Measurements from ENCODE around the gene MRPL36. TPM values are rescaled to one million over a fixed set of nuclear protein-coding genes. Genes with fewer than 3 reads are reported as not detected.

MRPL36 gene
- total RNA-seq, 4 donors from 2014 or later: 26.7 to 37.4 (median 32.7) TPM

DNA sequence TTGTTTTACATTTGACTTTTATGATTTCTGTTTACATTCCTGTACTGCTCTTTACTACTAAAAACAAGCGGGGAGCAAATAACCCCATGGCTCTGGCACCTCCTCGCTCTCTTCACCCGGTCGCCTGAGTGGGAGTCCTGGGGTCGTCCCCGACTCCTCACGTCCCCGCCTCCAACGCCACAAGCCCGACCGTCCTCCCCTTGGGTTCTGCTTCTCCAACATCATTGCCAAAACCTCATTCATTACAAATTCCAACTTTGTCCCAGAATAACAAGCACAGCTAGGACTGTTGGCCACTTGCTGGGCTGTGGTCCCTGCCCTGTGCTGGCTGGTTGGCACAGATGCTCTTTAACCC is 35.1 kb downstream of the MRPL36 start:
- in situ Hi-C loops (cut with MboI; ENCODE audit: low pct_ligation_motif_present in 1 of 4, low pct_unique_long_range_greater_than_20kb in 1 of 4, low sequenced_read_pairs in 3 of 4): loop anchor here in 2 of 4 donors (25.0 kb wide), 1 partner anchor 248 kb away; no protein-coding TSS in a partner anchor
- no peak overlapping the region for H3K4me3 ChIP-seq
- no peaks in the 10 kb centered on the region for H3K36me3 ChIP-seq
- intact Hi-C loops (cut with DNase I; ENCODE audit: low total_unique reads): no loop called here
- no peak overlapping the region for H3K27ac ChIP-seq
- 81 to 90% methylated on average over 2 to 11 of the region's 11 CpGs for WGBS, 2 donors (ENCODE audit: low coverage in 1 of 2)
- no peaks in the 10 kb centered on the region for H3K4me1 ChIP-seq
- H3K27me3 ChIP-seq: peaks cover 20% of the 10 kb centered on the region
- no peaks in the 10 kb centered on the region for H3K9me3 ChIP-seq
- TF ChIP-seq EP300 (IDR thresholded peaks at IDR 0.05; ENCODE audit: low read depth) (no peak), POLR2AphosphoS5 (IDR thresholded peaks at IDR 0.05) (no peak), POLR2A (IDR thresholded peaks at IDR 0.05) (no peak)
- TF ChIP-seq, protein P1, sequence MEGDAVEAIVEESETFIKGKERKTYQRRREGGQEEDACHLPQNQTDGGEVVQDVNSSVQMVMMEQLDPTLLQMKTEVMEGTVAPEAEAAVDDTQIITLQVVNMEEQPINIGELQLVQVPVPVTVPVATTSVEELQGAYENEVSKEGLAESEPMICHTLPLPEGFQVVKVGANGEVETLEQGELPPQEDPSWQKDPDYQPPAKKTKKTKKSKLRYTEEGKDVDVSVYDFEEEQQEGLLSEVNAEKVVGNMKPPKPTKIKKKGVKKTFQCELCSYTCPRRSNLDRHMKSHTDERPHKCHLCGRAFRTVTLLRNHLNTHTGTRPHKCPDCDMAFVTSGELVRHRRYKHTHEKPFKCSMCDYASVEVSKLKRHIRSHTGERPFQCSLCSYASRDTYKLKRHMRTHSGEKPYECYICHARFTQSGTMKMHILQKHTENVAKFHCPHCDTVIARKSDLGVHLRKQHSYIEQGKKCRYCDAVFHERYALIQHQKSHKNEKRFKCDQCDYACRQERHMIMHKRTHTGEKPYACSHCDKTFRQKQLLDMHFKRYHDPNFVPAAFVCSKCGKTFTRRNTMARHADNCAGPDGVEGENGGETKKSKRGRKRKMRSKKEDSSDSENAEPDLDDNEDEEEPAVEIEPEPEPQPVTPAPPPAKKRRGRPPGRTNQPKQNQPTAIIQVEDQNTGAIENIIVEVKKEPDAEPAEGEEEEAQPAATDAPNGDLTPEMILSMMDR (IDR thresholded peaks at IDR 0.05): no peak
- no peak for DNase-seq

DNA sequence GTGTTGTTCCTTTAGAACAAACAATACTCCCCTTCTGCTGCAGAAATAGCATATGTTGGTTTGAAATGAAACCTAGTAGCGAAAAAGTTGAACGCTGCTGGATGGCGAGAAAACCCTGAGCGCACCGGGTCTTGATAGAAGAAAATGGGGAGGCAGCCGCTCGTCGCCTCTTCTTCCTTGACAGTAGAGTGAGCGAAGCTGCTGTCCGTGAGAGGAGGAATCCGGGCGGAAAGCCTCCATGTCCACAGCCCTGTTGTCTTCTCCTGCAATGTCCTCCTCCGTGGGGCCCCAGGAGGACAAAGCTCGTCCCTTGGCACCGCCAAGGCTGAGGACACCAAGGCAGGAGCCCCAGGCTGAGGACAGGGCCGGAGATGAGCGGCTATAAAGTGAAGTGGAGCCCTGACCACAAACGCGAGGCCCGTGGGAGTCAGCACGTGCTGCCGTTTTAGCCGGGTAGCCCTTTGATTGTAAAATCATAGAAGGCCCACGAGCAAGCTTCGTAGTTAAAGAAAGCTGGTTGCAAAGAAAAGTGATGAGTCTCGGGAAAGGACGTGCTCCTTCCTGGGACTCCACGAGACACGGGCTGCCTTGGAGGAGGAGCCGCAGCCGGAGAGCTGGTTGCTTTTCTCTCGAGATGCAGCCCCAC is 35.6 kb downstream of the MRPL36 start:
- no peak overlapping the region for H3K27ac ChIP-seq
- peaks cover 20% of the 10 kb centered on the region for H3K27me3 ChIP-seq
- no peak for DNase-seq
- in situ Hi-C loops (cut with MboI; ENCODE audit: low pct_ligation_motif_present in 1 of 4, low pct_unique_long_range_greater_than_20kb in 1 of 4, low sequenced_read_pairs in 3 of 4) (loop anchor here in 2 of 4 donors (25.0 kb wide), 1 partner anchor 248 kb away; no protein-coding TSS in a partner anchor), intact Hi-C loops (cut with DNase I; ENCODE audit: low total_unique reads) (no loop called here)
- 70 to 75% methylated on average over 18 to 32 of the region's 32 CpGs for WGBS, 2 donors (ENCODE audit: low coverage in 1 of 2)
- TF ChIP-seq, protein P1 (IDR thresholded peaks at IDR 0.05): no peak
- no peak for TF ChIP-seq POLR2A (IDR thresholded peaks at IDR 0.05)
- no peak for TF ChIP-seq EP300 (IDR thresholded peaks at IDR 0.05; ENCODE audit: low read depth)
- no peak for TF ChIP-seq POLR2AphosphoS5 (IDR thresholded peaks at IDR 0.05)
- H3K9me3 ChIP-seq: no peaks in the 10 kb centered on the region
- no peak overlapping the region for H3K4me3 ChIP-seq
- H3K4me1 ChIP-seq: no peaks in the 10 kb centered on the region
- no peaks in the 10 kb centered on the region for H3K36me3 ChIP-seq

DNA sequence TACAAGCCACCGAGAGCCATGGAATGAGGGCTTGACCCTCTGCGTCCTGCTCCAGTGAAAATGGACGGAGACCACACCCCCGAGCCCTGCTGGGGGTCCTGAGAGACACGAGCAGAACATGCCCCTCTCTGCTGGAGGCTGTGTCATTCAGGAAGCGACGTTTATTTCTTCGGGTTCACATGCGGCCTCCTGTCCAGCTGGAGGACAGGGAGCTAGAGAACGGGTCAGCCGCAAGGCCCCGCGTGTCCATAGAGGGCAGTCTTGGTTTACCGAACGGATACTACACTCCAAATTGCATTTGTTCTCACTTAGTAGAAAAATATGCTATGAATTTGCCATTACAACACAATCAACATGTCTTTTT is 36.1 kb downstream of the MRPL36 start:
- Histone ChIP-seq H3K27me3 (peaks cover 20% of the 10 kb centered on the region), H3K4me3 (no peak overlapping the region), H3K27ac (no peak overlapping the region), H3K4me1 (no peaks in the 10 kb centered on the region), H3K36me3 (no peaks in the 10 kb centered on the region), H3K9me3 (no peaks in the 10 kb centered on the region)
- intact Hi-C loops (cut with DNase I; ENCODE audit: low total_unique reads) (no loop called here), in situ Hi-C loops (cut with MboI; ENCODE audit: low pct_ligation_motif_present in 1 of 4, low pct_unique_long_range_greater_than_20kb in 1 of 4, low sequenced_read_pairs in 3 of 4) (loop anchor here in 2 of 4 donors (25.0 kb wide), 1 partner anchor 249 kb away; no protein-coding TSS in a partner anchor)
- TF ChIP-seq, protein P1 (IDR thresholded peaks at IDR 0.05): peak; percentile 21 to 50 (median 43)
- TF ChIP-seq POLR2AphosphoS5 (IDR thresholded peaks at IDR 0.05): no peak
- 13 to 38% methylated on average over 3 to 15 of the region's 15 CpGs for WGBS, 2 donors (ENCODE audit: low coverage in 1 of 2)
- peak; percentile 31 for DNase-seq

DNA sequence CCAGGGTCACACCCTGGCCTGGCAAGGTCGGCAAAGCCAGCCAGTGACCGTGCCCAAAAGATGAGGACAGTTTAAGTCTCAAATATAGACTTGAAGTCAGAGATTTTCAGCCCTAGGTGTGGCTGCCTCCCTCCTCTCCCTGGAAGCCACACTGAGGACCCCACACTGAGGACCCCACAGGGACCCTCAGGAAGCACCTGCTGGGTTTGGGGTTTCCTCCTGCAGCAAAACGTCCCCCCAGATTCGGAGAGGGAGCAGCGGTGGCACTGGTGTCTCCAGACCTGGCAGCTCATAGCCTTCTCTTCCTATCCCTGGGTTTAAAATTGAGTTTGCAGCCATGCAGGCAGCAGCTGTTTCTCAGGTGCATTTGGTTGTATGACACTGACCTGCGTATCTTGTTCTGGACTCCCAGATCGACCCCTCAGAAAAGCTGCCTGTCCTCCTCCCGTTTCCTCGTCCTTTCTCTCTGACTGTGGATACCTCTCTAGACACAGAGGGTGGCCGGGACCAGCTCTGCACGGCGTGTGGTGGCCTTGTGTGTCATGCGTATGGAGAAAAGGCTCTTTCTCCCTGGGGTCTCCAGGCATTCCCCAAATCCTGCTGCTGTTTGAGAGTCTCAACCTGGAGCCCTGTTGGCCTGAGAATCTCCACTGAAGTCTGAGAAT is 36.6 kb downstream of the MRPL36 start:
- 76% methylated on average over 13 of the region's 13 CpGs; no CpG with 5 or more reads in 1 of the 2 donors for WGBS, 2 donors (ENCODE audit: low coverage in 1 of 2)
- no peak for DNase-seq
- no peaks in the 10 kb centered on the region for H3K4me1 ChIP-seq
- no peak overlapping the region for H3K4me3 ChIP-seq
- no peak overlapping the region for H3K27ac ChIP-seq
- H3K36me3 ChIP-seq: no peaks in the 10 kb centered on the region
- in situ Hi-C loops (cut with MboI; ENCODE audit: low pct_ligation_motif_present in 1 of 4, low pct_unique_long_range_greater_than_20kb in 1 of 4, low sequenced_read_pairs in 3 of 4): loop anchor here in 2 of 4 donors (25.0 kb wide), 1 partner anchor 249 kb away; no protein-coding TSS in a partner anchor
- H3K27me3 ChIP-seq: peaks cover 20% of the 10 kb centered on the region
- TF ChIP-seq POLR2AphosphoS5 (IDR thresholded peaks at IDR 0.05) (no peak), EP300 (IDR thresholded peaks at IDR 0.05; ENCODE audit: low read depth) (no peak)
- intact Hi-C loops (cut with DNase I; ENCODE audit: low total_unique reads): no loop called here
- no peaks in the 10 kb centered on the region for H3K9me3 ChIP-seq
